GM12865 (cell line): ENCODE results near the gene LILRA2.
"Not testable (repeated sequence)": the region's sequence is repeated elsewhere in the genome, so short reads cannot be mapped to it uniquely, and the experiment has no call there.

Experiments
- DNase-seq: peaks from one replicate; pipeline ENCODE4 v3.0.0; 2010; ENCODE audit warnings: low read depth
- H3K4me3 ChIP-seq: 2 replicates; pipeline ENCODE4 v1.5.1; 2011; ENCODE audit warnings: mild to moderate bottlenecking, low read depth, low read length, control low read depth
- CTCF ChIP-seq: IDR thresholded peaks from 2 replicates; pipeline ENCODE4 v1.5.1; 2011; ENCODE audit warnings: low read length, control low read depth, low read depth, inconsistent platforms; ENCODE audit not compliant: insufficient read depth; ENCODE audit errors: missing control alignments

The LILRA2 gene

GRCh38 chr19:54630782-54631181 is 57.2 kb downstream of the LILRA2 start:
- TF ChIP-seq CTCF = no peak

GRCh38 chr19:54631489-54632337 is 58.1 kb downstream of the LILRA2 start:
- not testable (repeated sequence) for DNase-seq, H3K4me3 ChIP-seq

More at GRCh38 chr19:54630782-54631181, 57.2 kb downstream of the LILRA2 start:
- H3K4me3 ChIP-seq = no peak overlapping the region
- no peak for DNase-seq

- not testable (repeated sequence) for H3K4me3 ChIP-seq, DNase-seq
Measured at GRCh38 chr19:54632517-54632916, 58.9 kb downstream of the LILRA2 start.

GRCh38 chr19:54633401-54633800 is 59.8 kb downstream of the LILRA2 start:
- no peak overlapping the region for H3K4me3 ChIP-seq
- no peak for TF ChIP-seq CTCF
- no peak for DNase-seq

GRCh38 chr19:54636081-54636480 is 62.5 kb downstream of the LILRA2 start:
- DNase-seq, H3K4me3 ChIP-seq: not testable (repeated sequence)

- TF ChIP-seq CTCF = no peak
- DNase-seq = no peak
- no peak overlapping the region for H3K4me3 ChIP-seq
Measured at GRCh38 chr19:54638683-54639082, 65.1 kb downstream of the LILRA2 start.
